GM12878 (cell line): ENCODE results near the gene POLD2. TPM values are rescaled to one million over a fixed set of nuclear protein-coding genes. Genes with fewer than 3 reads are reported as not detected.

Experiments used
- CREM ChIP-seq: IDR thresholded peaks from 2 replicates; pipeline ENCODE4 v1.6.1; 2014; ENCODE audit warnings: antibody characterized with exemption, low read depth
- GABPA ChIP-seq: IDR thresholded peaks from 2 replicates; pipeline ENCODE4 v1.6.1; 2014; ENCODE audit warnings: antibody characterized with exemption, low read depth, mild to moderate bottlenecking, inconsistent platforms
- HDAC2 ChIP-seq: fragments of 200-600 bp; sonication (generic); IDR thresholded peaks from 2 replicates; pipeline ENCODE4 v1.6.1; 2017
- NFIC ChIP-seq: IDR thresholded peaks from 2 replicates; pipeline ENCODE4 v1.6.1; 2012; ENCODE audit warnings: low read depth, mild to moderate bottlenecking, inconsistent platforms, low read length, moderate library complexity
- NR2C2 ChIP-seq: IDR thresholded peaks from 2 replicates; pipeline ENCODE4 v1.6.1; 2011; ENCODE audit warnings: borderline replicate concordance, low read depth; ENCODE audit not compliant: control insufficient read depth, insufficient read length
- PAX8 ChIP-seq: fragments of 450-650 bp; IDR thresholded peaks from 2 replicates; pipeline ENCODE4 v1.6.1; 2017; ENCODE audit warnings: mild to moderate bottlenecking, moderate library complexity
- POLR2AphosphoS2 ChIP-seq: IDR thresholded peaks from 2 replicates; pipeline ENCODE4 v1.6.1; 2011; ENCODE audit warnings: low read depth, mild to moderate bottlenecking, low read length, improper control_type of control experiment, moderate library complexity
- SMAD5 ChIP-seq: IDR thresholded peaks from 2 replicates; pipeline ENCODE4 v1.6.1; 2016; ENCODE audit warnings: antibody characterized with exemption, low read depth
- polyA plus RNA-seq, 11 experiments: library from polyadenylated mRNA; depleted of rRNA in 4 of 11; unstranded in 6 of 11; stranded (reverse) in 5 of 11; fragments of >200 nt; fragmentation: Nextera tagmentation in 4 of 11; fragmentation: Illumina TruSeq in 1 of 11; extraction: Ambion mirVana in 4 of 11; extraction: Trizol in 1 of 11; gene quantifications; 1 replicate in 1 of 11; 2 replicates in 10 of 11; pipeline versions ENCODE4 v1.2.1 to v1.2.3, GENCODE V29; 2011 to 2016; ENCODE audit warnings: inconsistent platforms in 2 of 11, missing spikeins in 2 of 11, low read depth in 1 of 11
- total RNA-seq, 4 experiments: library from RNA; depleted of rRNA in 3 of 4; stranded (reverse); fragments of >200 nt in 3 of 4; fragmentation: Illumina TruSeq in 1 of 4; extraction: Trizol in 1 of 4; gene quantifications; 2 replicates each; pipeline versions ENCODE4 v1.2.1 to v1.2.3, GENCODE V29; 2013 to 2021
- TF ChIP-seq, protein P1 (sequence below): fragments of 450-650 bp; IDR thresholded peaks from 2 replicates; pipeline ENCODE4 v1.6.1; 2017; ENCODE audit warnings: low read depth, mild to moderate bottlenecking, moderate library complexity
- TF ChIP-seq, protein P2 (sequence below): fragments of 450-650 bp; formaldehyde crosslinking; IDR thresholded peaks from 2 replicates; pipeline ENCODE4 v1.4.0; 2022; ENCODE audit warnings: mild to moderate bottlenecking, moderate library complexity

The POLD2 gene
- total and polyA plus RNA-seq, 10 of the 15 experiments (the other 5 are each of a cell fraction or from before 2014, with no cell fraction given) = 19.1 to 287 (median 169) TPM

DNA sequence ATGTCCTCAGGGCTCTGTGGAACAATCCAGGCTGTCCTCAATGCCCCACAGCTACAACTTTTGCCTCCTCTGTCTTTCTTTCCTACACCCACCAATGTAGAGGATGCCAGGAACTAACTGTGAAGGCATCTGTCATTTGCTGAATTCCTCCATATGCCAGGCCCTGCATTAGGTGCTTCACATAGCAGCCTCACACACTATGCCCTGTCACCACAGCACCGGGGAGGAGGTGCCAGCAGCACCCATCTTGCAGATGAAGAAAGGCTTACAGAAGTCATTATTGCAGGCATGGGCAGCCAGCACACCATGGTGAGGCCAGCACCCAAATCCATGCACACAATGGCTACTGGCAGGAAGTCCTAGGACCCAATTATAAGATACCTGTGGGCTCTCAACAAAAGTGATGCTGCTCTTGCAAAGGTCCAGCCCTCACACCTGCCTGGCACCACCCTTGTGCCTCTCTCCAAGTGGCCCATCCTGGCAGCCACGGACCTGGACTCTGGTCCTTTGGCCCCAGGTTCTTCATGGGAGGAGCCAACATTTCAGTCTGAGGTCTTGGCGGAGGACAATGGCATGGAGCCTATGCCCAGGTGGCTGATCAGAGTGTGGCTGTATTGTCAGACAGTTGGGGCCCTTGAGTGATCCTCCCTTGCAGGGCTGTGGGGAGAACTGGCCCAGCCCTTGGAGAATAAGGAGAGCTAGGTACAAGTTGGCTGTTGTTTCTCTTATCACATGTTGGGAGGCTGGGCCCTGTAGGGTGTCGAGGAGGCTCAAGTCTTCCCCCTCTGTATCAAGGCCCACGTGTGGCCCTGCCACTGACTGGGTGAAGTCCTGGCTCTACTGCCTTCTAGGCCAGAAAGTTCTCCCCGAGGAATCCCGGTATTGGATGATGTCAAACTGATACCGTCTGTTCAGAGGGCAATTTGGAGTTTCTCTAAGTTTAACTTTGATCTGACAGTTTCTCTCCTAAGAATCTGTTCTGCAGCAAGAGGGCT lies 32.1 kb upstream of the POLD2 start (continued):
- TF ChIP-seq, protein P1, sequence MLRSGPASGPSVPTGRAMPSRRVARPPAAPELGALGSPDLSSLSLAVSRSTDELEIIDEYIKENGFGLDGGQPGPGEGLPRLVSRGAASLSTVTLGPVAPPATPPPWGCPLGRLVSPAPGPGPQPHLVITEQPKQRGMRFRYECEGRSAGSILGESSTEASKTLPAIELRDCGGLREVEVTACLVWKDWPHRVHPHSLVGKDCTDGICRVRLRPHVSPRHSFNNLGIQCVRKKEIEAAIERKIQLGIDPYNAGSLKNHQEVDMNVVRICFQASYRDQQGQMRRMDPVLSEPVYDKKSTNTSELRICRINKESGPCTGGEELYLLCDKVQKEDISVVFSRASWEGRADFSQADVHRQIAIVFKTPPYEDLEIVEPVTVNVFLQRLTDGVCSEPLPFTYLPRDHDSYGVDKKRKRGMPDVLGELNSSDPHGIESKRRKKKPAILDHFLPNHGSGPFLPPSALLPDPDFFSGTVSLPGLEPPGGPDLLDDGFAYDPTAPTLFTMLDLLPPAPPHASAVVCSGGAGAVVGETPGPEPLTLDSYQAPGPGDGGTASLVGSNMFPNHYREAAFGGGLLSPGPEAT = no peak
- no peak for TF ChIP-seq GABPA
- no peak for TF ChIP-seq NR2C2
- no peak for TF ChIP-seq SMAD5
- no peak for TF ChIP-seq NFIC
- TF ChIP-seq CREM = no peak
- TF ChIP-seq PAX8 = no peak
- TF ChIP-seq, protein P2, sequence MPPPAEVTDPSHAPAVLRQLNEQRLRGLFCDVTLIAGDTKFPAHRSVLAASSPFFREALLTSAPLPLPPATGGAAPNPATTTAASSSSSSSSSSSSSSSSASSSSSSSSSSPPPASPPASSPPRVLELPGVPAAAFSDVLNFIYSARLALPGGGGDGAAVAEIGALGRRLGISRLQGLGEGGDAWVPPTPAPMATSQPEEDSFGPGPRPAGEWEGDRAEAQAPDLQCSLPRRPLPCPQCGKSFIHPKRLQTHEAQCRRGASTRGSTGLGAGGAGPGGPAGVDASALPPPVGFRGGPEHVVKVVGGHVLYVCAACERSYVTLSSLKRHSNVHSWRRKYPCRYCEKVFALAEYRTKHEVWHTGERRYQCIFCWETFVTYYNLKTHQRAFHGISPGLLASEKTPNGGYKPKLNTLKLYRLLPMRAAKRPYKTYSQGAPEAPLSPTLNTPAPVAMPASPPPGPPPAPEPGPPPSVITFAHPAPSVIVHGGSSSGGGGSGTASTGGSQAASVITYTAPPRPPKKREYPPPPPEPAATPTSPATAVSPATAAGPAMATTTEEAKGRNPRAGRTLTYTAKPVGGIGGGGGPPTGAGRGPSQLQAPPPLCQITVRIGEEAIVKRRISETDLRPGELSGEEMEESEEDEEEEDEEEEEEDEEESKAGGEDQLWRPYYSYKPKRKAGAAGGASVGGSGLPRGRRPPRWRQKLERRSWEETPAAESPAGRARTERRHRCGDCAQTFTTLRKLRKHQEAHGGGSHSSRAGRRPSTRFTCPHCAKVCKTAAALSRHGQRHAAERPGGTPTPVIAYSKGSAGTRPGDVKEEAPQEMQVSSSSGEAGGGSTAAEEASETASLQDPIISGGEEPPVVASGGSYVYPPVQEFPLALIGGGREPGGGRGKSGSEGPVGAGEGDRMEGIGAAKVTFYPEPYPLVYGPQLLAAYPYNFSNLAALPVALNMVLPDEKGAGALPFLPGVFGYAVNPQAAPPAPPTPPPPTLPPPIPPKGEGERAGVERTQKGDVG (CRISPR knock-in tag) = no peak
- no peak for TF ChIP-seq HDAC2
- no peak for TF ChIP-seq POLR2AphosphoS2
